IPS-18a (cell line): ENCODE data around the gene NAA25.

Experiments used
- H3K27ac ChIP-seq: one replicate; pipeline ENCODE4 v1.5.1; 2013; ENCODE audit warnings: low read length
- H3K27me3 ChIP-seq: one replicate; pipeline ENCODE4 v1.6.1; 2013; ENCODE audit warnings: mild to moderate bottlenecking, low read length; ENCODE audit not compliant: control insufficient read depth, insufficient read depth
- H3K36me3 ChIP-seq: one replicate; pipeline ENCODE4 v1.6.1; 2013; ENCODE audit warnings: low read depth, low read length; ENCODE audit not compliant: control insufficient read depth
- H3K4me1 ChIP-seq: one replicate; pipeline ENCODE4 v1.6.1; 2013; ENCODE audit warnings: low read depth, low read length; ENCODE audit not compliant: control insufficient read depth
- H3K4me3 ChIP-seq: one replicate; pipeline ENCODE4 v1.5.1; 2013; ENCODE audit warnings: low read length
- H3K9ac ChIP-seq: one replicate; pipeline ENCODE4 v1.6.1; 2013; ENCODE audit warnings: mild to moderate bottlenecking, low read length, moderate library complexity
- H3K9me3 ChIP-seq: one replicate; pipeline ENCODE4 v1.6.1; 2013; ENCODE audit warnings: low read depth, low read length; ENCODE audit not compliant: control insufficient read depth

NAA25 gene

DNA sequence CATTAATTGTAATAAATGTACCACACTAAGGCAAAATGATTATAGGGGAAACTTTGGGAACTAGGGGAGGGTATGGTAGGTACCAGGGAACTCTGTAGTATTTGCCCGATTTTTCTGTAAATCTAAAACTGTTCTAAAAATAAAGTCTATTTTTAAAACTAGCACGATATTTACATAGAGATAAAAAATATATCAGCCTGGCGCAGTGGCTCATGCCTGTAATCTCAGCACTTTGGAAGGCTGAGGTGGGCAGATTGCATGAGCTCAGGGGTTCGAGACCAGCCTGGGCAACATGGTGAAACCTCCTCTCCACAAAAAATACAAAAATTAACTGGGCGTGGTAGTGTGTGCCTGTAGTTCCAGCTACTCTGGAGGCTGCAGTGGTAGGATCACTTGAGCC lies 128.0 kb downstream of the NAA25 start:
- Histone ChIP-seq H3K36me3 (no peaks in the 10 kb centered on the region), H3K4me3 (no peak overlapping the region), H3K9me3 (no peaks in the 10 kb centered on the region), H3K27me3 (no peaks in the 10 kb centered on the region), H3K4me1 (no peaks in the 10 kb centered on the region), H3K27ac (no peak overlapping the region), H3K9ac (no peak overlapping the region)

DNA sequence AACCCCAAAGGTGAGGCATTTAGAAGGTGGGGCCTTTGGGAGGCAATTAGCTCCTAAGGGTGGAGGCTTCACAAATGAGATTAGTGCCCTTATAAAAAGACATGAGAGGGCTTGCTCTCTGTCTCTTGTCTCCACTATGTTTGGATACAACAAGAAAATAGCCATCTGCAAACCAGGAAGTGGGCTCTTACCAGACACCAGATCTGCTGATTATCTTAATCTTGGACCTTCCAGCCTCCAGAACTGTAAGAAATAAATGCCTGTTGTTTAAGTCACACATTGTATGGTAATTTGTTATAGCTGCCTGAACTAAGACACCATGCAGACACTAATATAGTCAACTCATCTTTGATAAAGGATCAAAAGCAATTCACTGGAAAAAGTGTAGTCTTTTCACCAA lies 130.0 kb downstream of the NAA25 start:
- Histone ChIP-seq H3K9me3 (no peaks in the 10 kb centered on the region), H3K9ac (no peak overlapping the region), H3K27ac (no peak overlapping the region), H3K4me1 (no peaks in the 10 kb centered on the region), H3K4me3 (no peak overlapping the region), H3K36me3 (no peaks in the 10 kb centered on the region), H3K27me3 (no peaks in the 10 kb centered on the region)

DNA sequence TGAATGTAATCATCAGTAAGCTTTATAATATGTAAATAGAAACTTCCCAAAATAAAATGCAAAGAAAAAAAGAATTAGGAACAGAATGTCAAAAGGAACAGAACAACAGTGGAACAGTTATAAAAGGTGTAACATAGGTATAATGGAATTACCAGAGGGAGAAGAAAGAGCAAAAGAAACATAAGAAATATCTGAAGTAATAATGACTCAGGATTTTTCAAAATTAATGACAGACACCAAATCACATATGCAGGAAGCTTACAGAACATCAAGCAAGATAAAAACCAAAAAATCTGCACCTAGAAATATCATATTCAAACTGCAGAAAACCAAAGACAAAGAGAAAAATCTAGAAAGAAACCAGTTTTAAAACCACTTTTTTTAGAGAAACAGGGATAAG lies 131.7 kb downstream of the NAA25 start:
- Histone ChIP-seq H3K9me3 (no peaks in the 10 kb centered on the region), H3K36me3 (no peaks in the 10 kb centered on the region), H3K9ac (no peak overlapping the region), H3K27ac (no peak overlapping the region), H3K27me3 (no peaks in the 10 kb centered on the region), H3K4me3 (no peak overlapping the region), H3K4me1 (no peaks in the 10 kb centered on the region)
